GM19351 (cell line): ENCODE measurements around the gene DDX31.

Experiments
- ATAC-seq: cut with Tn5 transposase; IDR thresholded peaks from one replicate; pipeline ENCODE4 v1.9.1; 2021; ENCODE audit warnings: mild to moderate bottlenecking, moderate library complexity; ENCODE audit not compliant: unreplicated experiment

Gene DDX31

GRCh38 chr9:132638240-132638639 is 31.5 kb downstream of the DDX31 start:
- no peak for ATAC-seq

DNA sequence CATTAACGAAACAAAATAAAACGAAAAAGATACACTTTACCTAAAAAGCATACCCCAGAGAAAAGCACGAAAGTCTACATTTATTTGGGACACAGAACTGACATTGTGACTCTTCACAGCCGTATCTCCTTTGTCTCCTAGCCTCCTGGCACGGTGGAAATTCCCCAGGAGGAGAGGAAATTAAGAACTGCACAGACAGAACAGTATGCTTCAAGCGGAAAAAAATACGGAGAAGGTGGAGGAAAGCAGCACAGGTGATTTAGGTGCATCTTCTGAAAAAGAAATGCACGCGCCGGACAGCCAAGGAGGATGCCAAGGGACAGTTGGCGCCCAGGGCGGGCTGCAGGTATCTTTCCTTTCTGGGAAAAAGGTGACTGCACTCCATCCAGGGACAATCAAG is 32.0 kb downstream of the DDX31 start:
- no peak for ATAC-seq

- ATAC-seq = no peak
Observed at GRCh38 chr9:132637351-132637750, 32.4 kb downstream of the DDX31 start.

DNA sequence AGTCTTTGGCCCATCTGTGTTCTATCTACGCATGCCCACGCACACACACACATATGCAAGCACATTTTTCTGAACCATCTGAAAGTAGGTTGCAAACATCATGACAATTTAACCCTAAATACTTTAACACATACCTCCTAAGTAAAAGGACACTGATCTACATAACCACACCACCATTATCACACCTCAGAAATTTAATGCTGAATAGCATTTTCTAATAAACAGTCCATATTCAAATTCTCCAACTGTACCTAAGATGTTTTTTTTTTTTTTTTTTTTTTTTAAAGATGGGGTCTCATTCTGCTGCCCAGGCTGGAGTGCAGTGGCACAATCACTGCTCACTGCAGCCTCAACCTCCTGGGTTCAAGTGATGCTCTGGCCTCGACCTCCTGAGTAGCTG is 35.5 kb downstream of the DDX31 start:
- no peak for ATAC-seq

DNA sequence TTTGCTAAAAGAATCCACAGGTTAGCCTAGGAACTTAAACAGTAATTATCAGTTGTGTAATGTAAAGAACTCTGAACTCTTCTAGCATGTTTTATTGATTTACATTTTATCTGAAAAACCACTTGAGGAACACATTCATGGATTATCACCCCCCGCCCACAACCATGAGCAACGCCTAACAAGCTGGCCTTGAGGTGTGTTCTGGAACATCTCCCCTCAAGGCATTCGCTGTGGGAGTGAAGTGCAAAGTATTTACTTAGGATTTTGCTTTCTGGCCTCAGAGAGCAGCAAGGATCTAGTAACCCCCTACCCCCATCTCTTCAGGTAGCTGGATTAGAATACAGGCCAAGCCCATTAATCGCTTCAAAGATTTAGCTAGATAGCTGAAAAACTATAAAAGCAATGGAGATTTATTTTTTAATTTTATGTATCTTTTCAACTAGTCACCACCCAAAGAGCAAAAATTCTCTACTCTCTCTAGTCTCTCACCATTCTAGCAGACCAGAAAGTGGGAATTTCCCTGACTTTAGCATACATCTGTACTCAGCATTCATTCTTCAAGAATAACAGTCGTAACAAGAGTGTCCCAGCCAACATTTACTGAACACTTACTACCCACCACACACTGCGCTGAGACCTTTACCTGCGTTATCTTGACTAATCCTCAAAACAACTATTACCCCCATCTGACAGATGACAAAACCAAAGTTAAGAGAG is 37.2 kb downstream of the DDX31 start:
- no peak for ATAC-seq

GRCh38 chr9:132631685-132632084 is 38.1 kb downstream of the DDX31 start:
- ATAC-seq = no peak

DNA sequence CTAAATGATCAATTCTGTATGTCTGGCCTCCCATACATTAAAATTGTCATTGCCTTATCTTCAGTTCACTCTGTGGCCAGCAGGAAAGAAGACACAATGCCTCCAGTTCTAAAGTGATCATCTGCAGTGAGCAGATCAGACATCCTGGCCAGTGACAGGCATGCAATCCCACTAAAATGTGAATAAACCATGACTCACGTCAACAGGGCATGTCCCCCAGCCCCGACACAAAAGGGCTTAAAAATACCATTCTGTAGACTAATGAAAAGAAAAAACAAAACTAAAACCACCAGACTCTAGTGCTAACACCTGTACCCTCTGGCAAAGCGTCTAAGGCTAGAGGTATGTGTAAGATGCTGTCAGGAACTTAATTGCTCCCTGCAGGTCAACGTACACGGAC is 38.5 kb downstream of the DDX31 start:
- ATAC-seq = no peak

DNA sequence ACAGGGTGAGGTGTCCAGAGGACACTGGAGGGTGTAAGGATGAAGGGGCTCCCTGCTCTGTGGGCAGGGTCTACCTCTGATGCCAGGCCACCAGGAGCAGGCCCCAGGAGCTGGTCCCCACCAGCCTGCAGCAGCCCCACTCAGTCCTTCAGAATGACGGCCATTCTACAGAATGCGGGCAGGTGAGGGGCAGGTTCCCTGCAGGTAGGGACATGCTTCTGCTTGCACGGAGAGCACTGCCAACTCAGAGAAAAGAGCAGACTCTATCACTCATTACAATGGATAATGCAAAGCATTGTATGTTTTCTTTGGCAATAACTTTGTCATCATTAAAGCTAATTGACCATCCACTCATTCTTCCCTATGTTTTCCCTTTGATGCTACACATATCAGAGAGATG is 39.0 kb downstream of the DDX31 start:
- ATAC-seq = no peak

- ATAC-seq = no peak
Observed at GRCh38 chr9:132630116-132630515, 39.7 kb downstream of the DDX31 start.

- no peak for ATAC-seq
Observed at GRCh38 chr9:132628746-132629145, 41.0 kb downstream of the DDX31 start.

- ATAC-seq = no peak
Observed at GRCh38 chr9:132627594-132627993, 42.2 kb downstream of the DDX31 start.

DNA sequence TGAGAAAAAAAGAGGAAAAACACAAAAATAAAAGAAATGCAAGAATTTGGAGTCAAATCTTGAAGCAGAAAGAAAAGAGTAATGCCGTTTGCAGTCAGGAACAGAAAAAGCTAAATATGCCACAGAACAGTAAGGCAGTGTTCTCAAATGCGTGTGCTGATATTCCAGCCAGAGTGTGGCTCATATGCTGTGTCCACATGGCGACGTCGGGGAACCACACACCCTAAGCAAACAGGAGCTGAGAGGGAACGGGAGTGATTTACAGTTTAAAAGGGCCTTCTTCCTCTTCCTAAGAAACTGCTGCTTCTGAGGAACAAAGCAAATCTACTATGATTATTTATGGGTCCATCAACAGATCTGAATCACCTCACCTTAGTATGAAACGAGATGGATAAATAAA is 42.7 kb downstream of the DDX31 start:
- no peak for ATAC-seq

DNA sequence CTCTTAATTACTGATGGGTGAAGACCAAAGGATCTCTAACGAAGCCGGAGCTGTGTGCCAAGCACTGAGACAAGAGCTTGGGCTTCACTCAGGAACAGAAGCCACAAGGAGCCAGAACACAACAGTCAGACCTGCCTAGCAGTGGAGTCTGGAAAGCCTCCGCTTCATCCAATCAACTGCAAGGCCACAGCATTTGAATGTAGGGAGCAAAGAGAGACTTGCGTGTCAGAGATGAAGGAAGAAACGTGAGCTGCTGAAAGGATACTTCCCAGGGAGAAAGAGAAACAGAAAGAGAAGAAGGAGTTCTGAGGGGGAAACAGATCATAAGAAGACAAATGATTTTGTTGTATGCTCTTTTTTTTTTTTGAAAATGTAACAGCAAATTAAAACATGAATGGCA is 43.5 kb downstream of the DDX31 start:
- ATAC-seq = no peak

DNA sequence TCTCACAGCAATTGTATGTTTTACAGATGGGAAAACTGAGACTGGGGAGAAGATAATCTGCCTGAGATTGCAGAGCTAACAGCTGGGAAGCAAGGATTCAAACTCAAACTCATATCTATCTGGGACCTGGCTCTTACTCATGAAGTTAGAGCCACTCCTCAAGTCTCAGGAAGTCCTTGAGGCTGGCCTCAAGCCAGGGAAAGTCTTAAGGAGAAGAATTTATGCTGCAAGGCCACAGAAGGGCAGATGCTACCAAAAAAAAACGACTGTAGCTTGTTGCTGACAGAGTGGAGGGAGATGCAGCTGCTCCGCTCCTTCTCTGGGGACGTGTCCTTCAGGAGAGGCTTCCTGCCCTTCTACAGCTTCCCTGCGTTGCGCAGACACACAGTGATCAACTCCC is 47.6 kb downstream of the DDX31 start:
- ATAC-seq = no peak

DNA sequence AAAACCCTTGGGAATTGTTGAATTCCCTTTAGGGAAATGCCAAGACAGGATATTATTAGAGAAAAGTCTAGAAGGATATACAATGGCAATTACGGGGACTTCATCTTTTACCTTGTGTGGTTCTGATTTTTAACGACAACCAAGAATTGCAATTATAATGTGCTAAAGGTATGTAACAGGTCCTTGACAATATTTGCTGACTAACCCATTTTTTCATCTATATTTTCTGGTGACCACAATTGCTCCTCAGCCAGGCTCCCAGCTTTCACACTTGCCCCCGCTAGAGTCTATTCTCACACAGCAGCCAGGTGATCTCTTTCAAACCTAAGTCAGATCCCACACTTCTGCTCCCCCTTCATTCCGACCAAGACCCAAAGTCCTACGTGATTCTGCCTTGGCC is 53.1 kb downstream of the DDX31 start:
- ATAC-seq = no peak

DNA sequence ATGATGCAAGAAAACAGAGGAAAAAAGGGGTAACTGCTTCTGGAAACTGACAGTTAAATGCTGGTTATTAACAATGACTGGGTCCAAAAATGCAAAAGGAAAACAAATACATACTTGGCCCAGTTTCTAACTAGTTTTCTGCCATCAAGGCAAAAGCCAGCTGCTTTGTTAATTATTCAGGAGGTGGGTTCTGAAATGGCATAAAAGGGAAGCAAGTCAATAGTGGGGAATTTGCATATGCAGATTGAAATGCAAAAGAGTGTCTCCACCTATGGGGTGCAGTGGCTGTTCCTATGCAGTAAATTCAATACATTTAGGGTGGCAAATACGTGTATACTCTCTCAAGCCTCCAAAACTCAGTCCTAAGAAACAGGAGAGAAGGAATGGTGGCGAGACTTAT is 54.0 kb downstream of the DDX31 start:
- no peak for ATAC-seq

- no peak for ATAC-seq
Observed at GRCh38 chr9:132614324-132614723, 55.5 kb downstream of the DDX31 start.

- no peak for ATAC-seq
Observed at GRCh38 chr9:132610661-132611060, 59.1 kb downstream of the DDX31 start.

GRCh38 chr9:132609829-132610228 is 60.0 kb downstream of the DDX31 start:
- no peak for ATAC-seq

GRCh38 chr9:132609184-132609583 is 60.6 kb downstream of the DDX31 start:
- no peak for ATAC-seq

DNA sequence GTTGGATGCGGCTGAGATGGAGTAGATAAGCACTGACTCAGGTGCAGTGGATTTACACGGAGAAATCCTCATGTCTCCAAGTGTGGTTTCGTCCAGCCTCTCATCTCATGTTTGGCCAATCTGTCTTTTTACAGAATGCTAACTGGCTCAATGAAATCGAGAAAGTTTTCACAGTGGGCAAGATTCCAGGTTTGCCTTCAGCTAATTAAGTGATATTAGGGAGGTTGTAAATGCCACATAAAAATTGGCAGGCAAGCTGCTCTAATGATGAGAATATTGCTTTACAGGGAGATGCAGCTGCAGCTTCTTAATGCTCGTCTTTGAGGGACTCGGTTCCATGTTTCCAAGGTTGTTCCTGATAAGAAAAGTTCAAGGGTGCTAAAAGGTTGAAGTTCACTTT is 63.7 kb downstream of the DDX31 start:
- ATAC-seq = no peak

DNA sequence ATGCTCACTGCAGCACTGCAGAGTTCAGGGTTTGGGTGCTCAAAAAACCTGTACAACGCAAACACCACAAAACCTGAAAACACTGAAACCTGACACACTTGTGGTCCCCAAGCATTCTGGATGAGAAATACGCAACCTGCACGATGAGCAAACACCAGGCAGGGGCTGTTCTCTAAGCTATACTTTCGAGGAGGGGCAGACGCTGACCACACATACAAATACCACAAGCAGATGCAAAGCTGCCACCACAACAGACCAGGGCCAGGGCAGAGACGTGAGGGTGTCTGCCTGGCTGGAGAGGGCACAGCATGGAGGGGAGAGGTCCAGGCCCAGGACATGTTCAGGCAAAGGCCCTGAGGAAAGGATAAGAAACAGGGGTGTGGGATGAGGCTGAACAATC is 64.4 kb downstream of the DDX31 start:
- ATAC-seq = no peak

GRCh38 chr9:132602207-132602606 is 67.6 kb downstream of the DDX31 start:
- no peak for ATAC-seq
